ENCODE measurements around the gene RPS15.
"Not testable (repeated sequence)": the region's sequence is repeated elsewhere in the genome, so short reads cannot be mapped to it uniquely, and the experiment has no call there.

The RPS15 gene

DNA sequence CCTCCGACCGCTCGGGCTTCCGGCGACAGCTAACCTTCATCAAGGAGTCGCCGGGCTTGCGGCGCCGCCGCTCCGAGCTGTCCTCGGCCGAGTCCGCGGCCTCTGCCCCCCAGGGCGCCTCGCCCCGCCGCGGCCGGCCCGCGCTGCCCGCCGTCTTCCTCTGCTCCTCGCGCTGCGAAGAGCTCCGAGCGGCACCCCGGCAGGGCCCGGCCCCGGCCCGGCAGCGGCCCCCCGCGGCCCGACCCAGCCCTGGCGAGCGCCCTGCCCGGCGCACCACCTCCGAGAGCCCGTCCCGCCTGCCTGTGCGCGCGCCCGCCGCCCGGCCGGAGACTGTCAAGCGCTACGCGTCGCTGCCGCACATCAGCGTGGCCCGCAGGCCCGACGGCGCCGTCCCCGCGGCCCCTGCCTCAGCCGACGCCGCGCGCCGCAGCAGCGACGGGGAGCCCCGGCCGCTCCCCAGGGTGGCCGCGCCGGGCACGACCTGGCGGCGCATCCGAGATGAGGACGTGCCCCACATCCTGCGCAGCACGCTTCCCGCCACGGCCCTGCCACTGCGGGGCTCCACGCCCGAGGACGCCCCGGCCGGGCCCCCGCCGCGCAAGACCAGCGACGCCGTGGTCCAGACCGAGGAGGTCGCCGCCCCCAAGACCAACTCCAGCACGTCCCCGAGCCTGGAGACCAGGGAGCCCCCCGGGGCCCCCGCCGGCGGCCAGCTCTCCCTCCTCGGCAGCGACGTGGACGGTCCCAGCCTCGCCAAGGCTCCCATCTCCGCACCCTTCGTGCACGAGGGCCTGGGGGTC, 31.3 kb downstream of the RPS15 start:
- no peak for DNase-seq (ENCODE audit: low read depth in 2 of 2)

DNA sequence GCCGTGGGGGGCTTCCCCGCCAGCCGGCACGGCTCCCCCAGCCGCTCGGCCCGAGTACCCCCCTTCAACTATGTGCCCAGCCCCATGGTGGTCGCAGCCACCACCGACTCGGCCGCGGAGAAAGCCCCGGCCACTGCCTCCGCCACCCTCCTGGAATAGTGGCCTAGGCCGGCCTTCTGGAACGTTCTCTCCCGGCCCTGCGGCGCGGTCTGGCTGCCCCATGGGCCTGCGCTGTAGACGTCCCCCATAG, 31.8 kb downstream of the RPS15 start:
- no peak for DNase-seq (ENCODE audit: low read depth in 2 of 2)

DNA sequence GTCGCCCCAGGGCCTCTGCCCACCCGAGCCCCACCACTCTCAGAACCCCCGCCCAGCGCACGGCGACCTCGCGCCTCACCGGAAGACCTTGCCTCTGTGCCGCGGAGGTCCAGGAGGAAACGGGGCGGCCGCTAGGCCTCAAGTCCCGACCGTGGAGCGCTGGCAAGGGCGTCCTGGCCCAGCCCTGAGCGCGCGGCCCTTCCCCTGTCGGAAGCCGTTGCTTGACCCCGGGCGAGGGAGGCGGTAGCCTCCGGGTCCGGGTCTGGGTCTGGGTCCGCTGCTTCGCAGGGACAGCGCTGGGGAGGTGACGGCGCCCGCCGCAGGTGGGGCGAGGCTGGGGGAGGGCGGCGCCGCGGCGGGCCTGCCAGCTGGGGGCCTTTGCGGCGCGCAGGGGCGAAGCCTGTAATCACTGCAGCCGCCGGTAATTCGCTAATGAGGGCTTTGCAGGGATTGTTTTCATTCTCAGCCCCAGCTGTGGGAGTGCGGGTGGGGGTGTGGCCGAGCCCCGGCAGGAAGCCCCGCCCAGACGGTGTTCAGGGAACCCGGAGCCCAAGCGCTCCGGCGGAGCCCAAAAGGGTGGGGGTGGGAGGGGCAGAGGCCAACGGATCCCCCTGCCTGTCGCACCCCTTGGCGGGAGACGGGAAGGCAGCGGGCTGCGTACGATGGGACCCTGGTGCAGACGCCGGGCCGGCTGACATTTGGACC, 32.3 kb downstream of the RPS15 start:
- peak; percentile 27 to 51 for DNase-seq (ENCODE audit: low read depth in 2 of 2)

DNA sequence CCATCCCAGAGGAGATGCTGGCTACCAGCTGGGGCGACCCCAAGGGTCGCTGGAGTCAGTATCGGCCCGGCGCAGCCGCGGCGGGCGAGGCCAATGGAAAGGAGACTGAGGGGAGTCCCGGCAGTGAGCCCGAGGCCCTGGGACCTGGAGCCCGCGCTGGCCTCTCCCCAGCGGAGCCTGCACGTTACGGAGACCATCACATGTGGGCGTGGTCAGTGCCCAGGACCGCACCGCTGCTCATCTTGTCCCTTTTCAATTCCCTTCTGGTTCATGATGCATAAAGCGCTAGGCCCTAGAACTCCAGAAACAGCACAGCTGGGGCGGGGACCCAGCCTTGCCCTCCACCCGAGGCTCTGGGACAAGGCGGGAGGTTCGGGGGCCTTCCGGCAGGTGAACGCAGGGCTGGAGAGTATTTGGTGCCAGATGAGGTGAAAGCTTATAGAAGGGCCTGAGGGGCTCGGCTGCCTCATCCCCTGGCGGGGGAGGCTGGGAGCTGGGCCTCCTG, 32.9 kb downstream of the RPS15 start:
- DNase-seq (ENCODE audit: low read depth in 2 of 2), result no peak

DNA sequence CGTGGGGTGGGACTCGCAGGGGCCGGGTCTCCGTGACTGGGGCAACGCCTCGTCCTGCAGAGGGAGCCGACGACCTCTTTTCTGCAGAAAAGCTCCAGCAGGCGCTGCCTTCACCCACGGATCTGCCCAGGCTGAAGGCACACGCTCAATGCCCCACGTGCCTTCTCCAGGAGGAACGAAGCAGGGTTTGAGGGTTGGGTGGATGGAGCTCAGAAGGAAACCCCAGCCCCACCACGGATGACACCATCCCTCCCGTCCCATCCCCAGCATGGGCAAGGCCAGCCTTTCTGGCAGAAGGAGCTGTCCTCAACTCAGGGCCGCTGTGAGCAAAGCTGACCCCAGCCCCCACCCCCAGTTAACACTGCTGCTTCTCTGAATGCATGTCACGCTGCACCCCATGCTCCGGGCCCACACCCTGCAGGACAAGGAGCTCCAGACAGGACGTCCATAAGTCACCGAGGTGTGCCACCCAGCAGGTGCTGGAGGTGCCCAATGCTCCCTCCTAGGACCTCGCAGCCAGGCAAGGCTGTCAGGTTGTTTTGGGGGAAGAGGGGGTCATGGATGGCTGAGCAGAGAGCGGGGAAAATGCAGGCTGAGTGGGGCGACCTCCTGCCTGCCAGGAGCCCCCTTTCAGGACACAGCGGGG, 33.4 kb downstream of the RPS15 start:
- no peak for DNase-seq (ENCODE audit: low read depth in 2 of 2)

DNA sequence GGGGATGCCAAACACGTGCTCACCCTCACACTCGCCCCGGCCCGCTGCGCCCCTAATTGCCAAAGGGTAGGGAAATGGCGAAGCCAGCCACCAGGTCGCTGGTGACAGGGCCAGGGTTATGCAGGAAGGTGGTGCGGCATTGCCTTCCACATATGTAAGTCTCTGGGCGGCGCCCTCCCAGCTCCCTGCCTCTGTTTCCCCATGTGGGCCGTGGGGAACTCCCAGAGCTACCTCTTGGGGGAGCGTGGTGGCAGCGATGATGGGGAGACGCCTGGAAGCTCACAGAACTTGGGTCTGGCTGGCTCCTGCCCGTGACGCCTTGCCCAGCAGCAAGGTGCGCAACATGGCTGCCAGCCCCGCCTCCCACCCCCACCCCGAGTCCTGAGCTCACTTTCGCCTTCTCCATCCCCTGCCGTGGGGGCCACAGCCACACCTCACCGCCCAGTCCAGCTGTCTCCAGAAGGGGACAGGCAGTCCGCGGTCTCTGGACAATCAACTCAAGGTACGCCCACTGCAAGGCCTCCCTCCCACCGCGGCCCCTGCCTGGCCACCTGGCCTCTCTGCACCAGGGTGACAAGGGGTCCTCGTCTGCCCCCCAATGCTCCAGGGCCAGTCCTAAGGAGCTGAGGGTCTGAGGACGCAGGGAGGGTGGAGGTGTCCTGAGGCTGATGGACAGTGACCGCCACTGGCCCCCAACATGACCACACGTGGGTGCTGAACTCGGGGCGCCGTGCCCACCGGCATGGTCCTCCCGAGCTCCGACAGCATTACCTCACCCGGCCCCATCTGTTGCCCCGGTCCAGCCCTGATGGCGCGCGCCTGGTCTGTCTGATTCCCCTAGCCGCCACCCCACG, 34.3 kb downstream of the RPS15 start:
- no peak for DNase-seq (ENCODE audit: low read depth in 2 of 2)

DNA sequence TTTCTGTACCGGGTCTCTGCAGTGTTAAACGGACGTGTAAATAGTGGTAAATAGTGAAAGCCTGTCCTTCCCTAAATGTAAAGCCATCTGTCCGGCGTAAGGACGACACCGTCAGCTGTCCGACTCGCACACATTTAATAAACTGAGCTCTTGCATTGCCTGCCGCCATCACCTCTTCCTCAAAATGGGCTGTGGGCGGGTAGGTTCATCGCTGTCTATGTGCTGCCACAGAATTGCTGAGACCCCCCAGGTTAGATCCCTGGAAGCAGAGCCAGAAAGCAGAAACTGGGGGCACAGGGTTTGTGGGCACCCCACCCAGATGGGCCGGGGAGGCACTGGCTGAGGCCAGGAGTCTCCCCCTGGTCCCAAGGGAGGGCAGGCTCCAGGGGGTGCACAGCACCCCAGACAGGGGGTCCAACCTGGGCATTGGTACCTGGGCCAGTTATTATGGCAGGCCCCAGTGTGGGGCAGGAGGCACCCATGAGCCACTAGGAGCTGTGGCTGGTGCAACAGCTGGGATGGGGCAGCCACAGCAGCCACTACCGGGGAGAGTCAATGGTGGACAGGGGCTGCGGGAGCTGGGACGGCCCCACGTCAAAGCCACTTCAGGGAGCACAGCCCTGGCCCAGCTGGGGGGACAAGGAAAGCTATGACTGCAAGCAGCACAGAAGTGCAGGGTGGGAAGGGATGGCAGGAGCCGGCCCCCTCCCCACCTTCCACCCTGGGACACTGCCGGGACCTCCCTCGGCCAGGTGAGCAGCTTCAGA, 35.1 kb downstream of the RPS15 start:
- no peak for DNase-seq (ENCODE audit: low read depth in 2 of 2)

DNA sequence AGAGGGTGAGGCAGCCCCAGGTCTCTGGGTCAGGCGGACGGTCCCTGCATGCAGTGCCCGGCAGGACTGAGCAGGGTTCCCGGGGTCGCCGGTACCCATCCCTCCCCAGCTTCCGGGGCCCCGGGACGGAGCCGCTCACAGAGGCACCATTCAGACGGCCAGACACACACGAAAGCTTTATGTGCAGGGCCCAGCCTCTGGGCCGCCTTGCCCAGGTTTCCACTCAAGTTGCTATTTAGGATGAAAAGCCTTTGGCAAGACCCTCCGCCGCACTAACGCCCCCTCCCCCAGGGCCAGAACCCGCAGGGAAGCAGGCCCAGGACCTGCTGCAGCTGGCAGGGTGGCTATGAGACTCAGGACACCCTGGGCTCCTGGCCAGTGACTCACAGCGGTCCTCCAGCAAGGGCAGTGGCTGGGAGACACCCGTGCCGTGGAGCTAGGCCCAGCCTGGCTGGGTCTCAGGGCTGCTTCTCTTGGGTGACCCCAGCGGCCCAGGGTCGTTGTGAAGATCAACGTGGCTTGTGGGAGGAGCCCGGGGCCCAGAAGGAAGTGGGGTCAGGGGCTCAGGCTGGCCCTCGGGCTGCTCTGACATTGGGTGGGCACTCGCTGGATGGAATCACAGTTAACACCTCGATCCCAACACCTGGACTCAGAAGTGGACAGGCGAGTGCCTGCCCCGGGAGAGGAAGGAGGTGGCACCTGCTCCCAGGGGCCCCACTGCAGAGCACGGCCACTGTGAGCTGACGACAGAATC, 36.0 kb downstream of the RPS15 start:
- no peak for DNase-seq (ENCODE audit: low read depth in 2 of 2)

DNA sequence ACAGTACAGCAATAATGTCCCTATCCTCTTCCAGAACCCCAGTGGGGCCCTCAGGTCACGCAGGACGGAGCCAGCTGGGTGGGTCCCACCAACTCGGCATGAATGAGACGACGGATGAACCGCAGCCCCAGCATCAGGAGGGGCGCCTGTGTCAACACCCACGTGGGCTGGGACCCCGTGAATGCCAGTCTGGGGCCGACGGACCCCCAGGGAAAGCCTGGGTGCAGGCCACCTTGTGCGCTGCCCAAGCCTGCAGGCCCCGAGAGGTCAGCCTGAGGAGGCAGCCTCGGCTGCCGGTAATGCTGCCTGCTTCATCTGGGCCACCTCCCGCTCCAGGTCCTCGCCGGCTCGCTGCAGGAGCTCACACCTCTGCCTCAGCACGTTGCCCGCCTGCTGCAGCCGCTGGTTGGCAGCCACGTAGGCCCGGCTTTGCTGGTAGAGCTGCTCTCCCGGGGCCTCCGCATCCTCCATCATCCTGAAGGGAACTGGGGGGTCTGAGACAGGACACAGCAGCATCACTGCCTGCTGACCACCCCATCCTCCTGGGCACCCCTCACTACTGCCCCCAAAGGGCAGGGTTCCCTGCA, 36.7 kb downstream of the RPS15 start:
- no peak for DNase-seq (ENCODE audit: low read depth in 2 of 2)

DNA sequence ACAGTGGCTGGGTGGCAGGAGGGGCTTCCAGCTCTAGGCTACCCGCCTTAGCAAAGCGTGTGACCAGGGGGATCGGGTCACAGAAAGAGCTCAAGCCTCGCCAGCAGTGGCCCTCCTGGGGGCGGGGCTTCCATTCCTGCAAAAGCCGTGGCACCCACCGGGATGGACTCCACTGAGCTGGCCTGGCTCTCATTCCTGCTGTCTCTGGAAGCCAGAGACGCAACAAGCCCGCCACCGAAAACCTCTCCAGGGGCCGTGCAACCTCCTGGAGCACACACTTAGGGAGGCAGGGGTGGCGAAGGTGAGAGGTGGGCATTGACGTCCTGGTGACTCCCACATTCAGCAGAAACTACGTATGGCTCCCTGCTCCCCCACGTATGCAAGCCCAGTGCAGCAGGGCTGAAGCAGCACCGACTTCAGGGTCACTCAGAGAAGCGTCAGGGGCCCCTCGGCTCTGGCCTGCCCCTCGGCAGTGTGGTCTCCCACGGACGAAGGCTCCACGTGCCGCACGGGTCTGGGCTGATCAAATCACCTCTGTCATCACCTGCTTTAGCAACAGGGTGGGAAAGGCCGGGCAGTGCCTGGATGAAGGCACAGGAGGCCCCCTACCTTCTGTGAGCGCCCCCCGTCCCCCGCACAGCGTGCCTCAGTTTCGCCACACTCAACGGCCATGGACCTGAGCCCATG, 37.7 kb downstream of the RPS15 start:
- DNase-seq (ENCODE audit: low read depth in 2 of 2), result no peak

DNA sequence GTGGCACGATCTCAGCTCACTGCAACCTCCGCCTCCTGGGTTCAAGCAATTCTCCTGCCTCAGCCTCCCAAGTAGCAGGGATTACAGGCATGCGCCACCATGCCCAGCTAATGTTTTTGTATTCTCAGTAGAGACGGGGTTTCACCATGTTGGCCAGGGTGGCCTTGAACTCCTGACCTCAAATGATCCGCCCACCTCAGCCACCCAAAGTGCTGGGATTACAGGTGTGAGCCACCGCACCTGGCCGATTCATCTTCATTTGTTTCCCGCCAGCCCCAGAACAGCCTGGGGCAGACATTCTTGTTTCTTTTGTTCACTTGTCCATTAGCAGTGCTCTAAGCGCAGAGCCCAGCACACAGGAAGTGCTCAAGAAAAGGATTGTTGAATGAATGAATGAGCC, 38.9 kb downstream of the RPS15 start:
- DNase-seq (ENCODE audit: low read depth in 2 of 2), result not testable (repeated sequence)

DNA sequence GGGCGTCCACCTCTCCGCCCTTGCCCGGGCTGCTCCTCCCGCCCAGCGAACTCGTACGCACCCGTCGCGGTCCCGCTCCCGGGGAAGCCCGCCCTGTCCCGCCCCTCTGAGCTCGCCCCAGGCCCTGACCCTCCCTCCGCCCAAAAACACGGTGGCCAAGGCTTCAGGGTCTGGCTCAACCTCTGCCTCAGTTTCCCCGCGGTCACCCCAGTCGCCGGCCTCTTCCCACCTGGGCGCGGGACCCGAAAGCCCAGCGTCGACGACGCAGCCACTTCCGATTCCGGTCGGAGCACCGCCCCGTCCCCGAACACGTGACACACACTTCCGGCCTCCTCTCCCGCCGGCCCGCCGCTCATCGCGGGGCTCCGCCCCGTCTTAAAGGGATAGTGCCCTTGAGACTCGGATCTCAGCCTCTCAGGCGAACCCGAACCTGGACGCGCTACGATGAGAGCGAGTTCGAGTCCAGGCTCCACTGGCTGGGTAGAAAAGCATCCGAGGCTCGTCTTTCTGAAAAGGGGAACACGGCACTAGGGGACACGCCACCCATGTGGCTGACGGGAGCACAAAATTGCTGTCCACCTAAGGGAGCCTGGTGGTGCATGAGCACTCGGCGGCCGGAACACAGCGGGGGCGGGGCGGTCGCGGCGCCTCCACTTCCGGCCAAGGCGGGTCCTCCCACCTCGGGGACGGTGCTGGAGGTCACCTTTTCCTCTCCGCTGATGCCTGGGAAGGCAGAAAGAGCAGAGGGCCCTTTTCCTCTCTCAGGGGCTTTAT, 40.9 kb downstream of the RPS15 start, which contains the start of gene C19orf25:
C19orf25 (minus strand) TSS at position 282 of the 774 bp plus-strand sequence. CDS start 312 bp downstream, outside the sequence.
- peak; percentile 83 to 86 for DNase-seq (ENCODE audit: low read depth in 2 of 2)

DNA sequence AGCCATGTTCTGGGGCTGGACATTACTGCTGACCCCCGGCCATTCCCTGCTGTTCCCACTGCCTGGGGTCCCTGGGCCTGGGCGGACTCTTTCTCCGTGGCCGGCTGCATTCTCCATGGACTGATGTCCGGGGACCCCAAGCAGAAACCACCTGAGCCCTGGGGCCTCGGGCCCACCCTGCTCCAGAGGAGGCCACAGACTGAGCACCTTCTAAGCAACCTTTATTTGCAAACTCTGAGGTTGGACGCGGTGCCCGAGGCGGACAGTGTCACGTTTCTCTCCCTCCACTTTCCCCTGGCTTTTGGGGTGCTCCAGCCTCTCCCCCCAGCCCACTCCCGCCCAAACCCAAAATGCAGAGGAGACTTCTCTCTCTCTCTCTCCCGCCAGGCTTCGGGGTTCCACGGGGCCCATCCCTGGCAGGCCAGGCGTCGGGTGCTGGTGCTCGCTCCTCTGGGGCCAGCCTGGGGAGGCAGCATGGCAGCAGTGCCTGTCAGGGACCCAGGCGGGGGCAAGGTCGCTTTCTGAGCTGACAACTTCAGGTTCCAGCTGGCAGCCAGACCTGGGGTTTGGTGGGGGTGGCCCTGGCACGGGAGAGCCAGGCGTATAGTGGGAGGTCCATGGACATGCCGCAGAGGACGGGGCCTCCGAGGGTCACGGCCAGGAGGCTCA, 43.2 kb downstream of the RPS15 start:
- DNase-seq (ENCODE audit: low read depth in 2 of 2), result no peak

DNA sequence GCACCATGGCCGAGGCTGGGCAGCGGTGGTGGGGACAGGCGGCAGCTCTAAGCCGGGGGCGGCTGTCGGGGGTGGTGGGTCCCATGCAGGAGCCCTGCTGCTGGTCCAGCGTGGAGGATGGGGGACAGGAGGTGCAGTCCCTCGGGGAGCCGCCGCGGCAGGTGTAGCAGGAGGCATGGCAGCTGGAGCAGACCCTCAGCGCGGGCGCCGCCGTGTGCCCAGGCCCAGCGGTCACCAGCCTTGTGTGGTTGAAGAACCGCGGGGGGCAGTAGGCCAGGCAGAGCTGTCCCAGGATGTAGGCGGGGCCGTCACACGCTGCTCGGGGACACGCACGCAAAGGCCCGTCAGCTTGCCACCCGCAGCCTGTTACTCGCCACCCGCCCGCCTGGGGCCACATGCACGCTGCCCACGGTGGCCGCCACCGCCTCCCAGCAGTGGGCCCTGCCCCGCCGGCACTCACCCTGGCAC, 43.7 kb downstream of the RPS15 start:
- DNase-seq (ENCODE audit: low read depth in 2 of 2), result no peak

DNA sequence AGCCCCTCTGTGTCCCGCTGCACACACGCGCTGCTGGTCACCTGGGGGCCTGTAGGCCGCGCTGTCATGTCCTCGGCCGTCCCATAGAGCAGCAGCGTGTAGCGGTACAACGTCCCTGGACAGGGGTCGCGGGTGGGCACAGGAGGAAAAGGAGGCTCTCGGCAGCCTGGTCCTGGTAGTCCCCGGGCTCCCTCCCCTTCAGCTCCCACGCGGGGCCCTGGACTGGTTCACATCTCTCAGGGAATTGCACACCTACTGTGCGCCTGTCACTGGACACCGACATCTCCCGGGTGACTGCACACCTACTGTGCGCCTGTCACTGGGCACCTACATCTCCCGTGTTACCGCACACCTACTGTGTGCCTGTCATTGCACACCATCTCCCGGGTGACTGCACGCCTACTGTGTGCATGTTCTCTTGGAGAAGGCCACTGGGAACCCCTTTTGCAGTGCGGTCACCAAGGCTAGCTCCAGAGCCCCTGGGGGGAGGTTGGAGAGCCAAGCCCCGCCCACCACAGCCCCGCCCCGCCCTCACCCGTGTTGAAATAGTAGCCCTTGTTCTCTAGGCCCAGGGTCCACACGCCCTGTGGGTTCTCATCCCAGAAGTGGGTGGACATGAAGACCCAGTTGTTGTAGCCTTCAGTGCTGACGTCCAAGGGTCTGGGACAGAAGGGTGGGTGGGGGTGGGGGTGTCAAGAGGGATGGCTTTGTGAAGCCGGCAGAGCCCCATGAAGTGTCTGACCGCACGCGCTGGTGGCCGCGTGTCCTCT, 44.4 kb downstream of the RPS15 start:
- no peak for DNase-seq (ENCODE audit: low read depth in 2 of 2)

DNA sequence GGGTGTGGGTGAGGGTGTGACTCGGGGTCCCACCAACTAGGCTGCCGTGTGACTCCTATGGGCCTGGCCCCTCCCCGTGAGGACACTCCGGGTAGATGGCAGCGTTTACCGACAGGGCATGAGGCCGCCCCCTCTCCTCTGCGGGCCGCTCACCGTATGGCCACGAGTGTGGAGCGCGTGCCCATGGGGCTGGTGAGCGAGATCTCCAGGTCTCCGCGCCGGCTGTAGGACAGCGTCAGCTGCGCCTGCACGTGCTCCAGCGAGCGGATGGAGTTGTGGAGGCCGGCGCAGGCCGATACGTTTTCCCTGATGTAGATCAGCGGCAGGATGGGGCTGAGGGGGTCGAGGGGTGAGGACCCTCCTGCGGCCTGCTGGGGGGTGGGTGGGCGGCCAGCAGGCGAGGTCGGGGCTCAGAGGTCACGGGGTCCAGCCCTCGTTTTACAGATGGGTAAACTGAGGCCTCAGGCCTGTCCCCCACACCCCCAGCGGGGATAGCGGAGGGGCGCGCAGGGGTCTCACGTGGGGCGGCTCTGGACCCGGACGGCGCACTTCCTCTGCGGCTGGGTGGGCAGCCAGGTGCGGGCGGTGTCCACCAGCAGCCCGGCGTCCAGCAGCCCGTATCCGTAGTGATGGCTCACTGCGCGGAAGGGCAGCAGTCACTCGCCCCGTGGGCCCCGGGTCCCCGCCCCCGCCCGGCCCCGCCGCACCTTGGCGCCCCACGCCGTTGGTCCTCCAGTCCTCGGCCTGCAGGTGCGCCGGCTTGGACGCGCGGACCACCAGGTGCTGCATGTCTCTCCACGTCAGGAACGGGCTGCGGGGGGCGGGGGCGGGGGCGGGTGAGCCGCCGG, 45.2 kb downstream of the RPS15 start:
- DNase-seq (ENCODE audit: low read depth in 2 of 2), result no peak
